Measurements from ENCODE around the gene LIPF. TPM values are rescaled to one million over a fixed set of nuclear protein-coding genes. Genes with fewer than 3 reads are reported as not detected.
A peak's percentile ranks its signal among the peaks of the same experiment; 100 is the strongest.
"Not testable (repeated sequence)": the region's sequence is repeated elsewhere in the genome, so short reads cannot be mapped to it uniquely, and the experiment has no call there.

LIPF gene
- total RNA-seq, 1 experiment from 2014 or later, result not detected

- TF ChIP-seq CTCF (conservative IDR thresholded peaks at IDR 0.05) (no peak), EZH2 (IDR thresholded peaks at IDR 0.05; ENCODE audit: low read depth) (no peak)
- no TSS peak for BruUV-seq (replicated peaks)
- H3K4me1 ChIP-seq (replicated peaks; ENCODE audit: insufficient read depth), result peaks cover 55% of the 10 kb centered on the region
- H3K4me3 ChIP-seq, result peak overlapping the region; percentile 3; the same call in 1 of the 2 replicates
- peaks cover 19% of the 10 kb centered on the region for H3F3A ChIP-seq (ENCODE audit: insufficient read depth, low read depth)
- POLR2A ChIA-PET (ENCODE audit: unreplicated experiment), result interaction anchor here (0.7 kb wide), 1 partner anchor 229 kb away, joined by 6 read pairs; no protein-coding TSS in a partner anchor
- intact Hi-C loops (cut with micrococcal nuclease; ENCODE audit: unreplicated experiment), result no loop called here
- no peaks in the 10 kb centered on the region for H3K36me3 ChIP-seq (ENCODE audit: low read depth)
- no peaks in the 10 kb centered on the region for H3K9me2 ChIP-seq (ENCODE audit: insufficient read depth)
- CTCF ChIA-PET, result no interaction called here
- H3K27me3 ChIP-seq (ENCODE audit: insufficient read depth, low read depth), result no peaks in the 10 kb centered on the region
- H3K4me2 ChIP-seq, result peak overlapping the region; percentile 36
- no peak overlapping the region for H2AFZ ChIP-seq
- no peaks in the 10 kb centered on the region for H4K20me1 ChIP-seq (ENCODE audit: insufficient read depth)
- peak; percentile 55 to 89 for DNase-seq
- H3K9me3 ChIP-seq (ENCODE audit: insufficient read depth, low read depth), result no peaks in the 10 kb centered on the region
- H3K79me2 ChIP-seq (ENCODE audit: low read depth), result no peaks in the 10 kb centered on the region
- H3K27ac ChIP-seq, result peak overlapping the region; percentile 41
These were observed 38.8 kb downstream of the LIPF start for GRCh38 chr10:88702848-88703597.

GRCh38 chr10:88705958-88706357 lies 41.7 kb downstream of the LIPF start, which contains the start of gene LIPK:
Gene LIPK (plus strand): TSS chr10:88706249. CDS start chr10:88724544, 18,295 bp downstream.
- no peaks in the 10 kb centered on the region for H3K27me3 ChIP-seq (ENCODE audit: insufficient read depth, low read depth)
- POLR2A ChIA-PET (ENCODE audit: unreplicated experiment), result interaction anchor here (0.6 kb wide), 1 partner anchor 281 kb away, joined by 6 read pairs; no protein-coding TSS in a partner anchor
- no peak within 1 kb of the TSS for H2AFZ ChIP-seq
- CTCF ChIA-PET, result no interaction called here
- intact Hi-C loops (cut with micrococcal nuclease; ENCODE audit: unreplicated experiment), result no loop called here
- H3K4me3 ChIP-seq, result no peak within 1 kb of the TSS
- no peaks in the 10 kb centered on the region for H4K20me1 ChIP-seq (ENCODE audit: insufficient read depth)
- peak within 1 kb of the TSS; percentile 86 for H3K27ac ChIP-seq
- H3K4me1 ChIP-seq (replicated peaks; ENCODE audit: insufficient read depth), result peaks cover 61% of the 10 kb centered on the region
- TF ChIP-seq EZH2 (IDR thresholded peaks at IDR 0.05; ENCODE audit: low read depth) (no peak), CTCF (conservative IDR thresholded peaks at IDR 0.05) (no peak)
- DNase-seq, result peak in 1 of 2 experiments; percentile 75
- H3K36me3 ChIP-seq (ENCODE audit: low read depth), result no peaks in the 10 kb centered on the region
- H3K4me2 ChIP-seq, result peak within 1 kb of the TSS; percentile 62
- no peaks in the 10 kb centered on the region for H3K79me2 ChIP-seq (ENCODE audit: low read depth)
- no peaks in the 10 kb centered on the region for H3K9me2 ChIP-seq (ENCODE audit: insufficient read depth)
- H3K9me3 ChIP-seq (ENCODE audit: insufficient read depth, low read depth), result no peaks in the 10 kb centered on the region
- peaks cover 23% of the 10 kb centered on the region for H3F3A ChIP-seq (ENCODE audit: insufficient read depth, low read depth)
- no TSS peak for BruUV-seq (replicated peaks)

GRCh38 chr10:88707429-88708155 lies 43.4 kb downstream of the LIPF start:
- POLR2A ChIA-PET (ENCODE audit: unreplicated experiment), result interaction anchor here (0.6 kb wide), 1 partner anchor 44 kb away, joined by 3 read pairs; no protein-coding TSS in a partner anchor
- no TSS peak for BruUV-seq (replicated peaks)
- Histone ChIP-seq H3K27ac (peak overlapping the region; percentile 86), H2AFZ (no peak overlapping the region), H3K27me3 (ENCODE audit: insufficient read depth, low read depth) (no peaks in the 10 kb centered on the region), H3K4me3 (no peak overlapping the region), H4K20me1 (ENCODE audit: insufficient read depth) (no peaks in the 10 kb centered on the region), H3K4me2 (peak overlapping the region; percentile 62), H3K4me1 (replicated peaks; ENCODE audit: insufficient read depth) (peaks cover 53% of the 10 kb centered on the region), H3K9me2 (ENCODE audit: insufficient read depth) (no peaks in the 10 kb centered on the region), H3F3A (ENCODE audit: insufficient read depth, low read depth) (peaks cover 22% of the 10 kb centered on the region), H3K36me3 (ENCODE audit: low read depth) (no peaks in the 10 kb centered on the region), H3K79me2 (ENCODE audit: low read depth) (no peaks in the 10 kb centered on the region), H3K9me3 (ENCODE audit: insufficient read depth, low read depth) (no peaks in the 10 kb centered on the region)
- CTCF ChIA-PET, result interaction anchor here (0.5 kb wide), 1 partner anchor 13 kb away, joined by 6 read pairs; no protein-coding TSS in a partner anchor
- TF ChIP-seq EZH2 (IDR thresholded peaks at IDR 0.05; ENCODE audit: low read depth), result no peak
- TF ChIP-seq CTCF (conservative IDR thresholded peaks at IDR 0.05), result no peak
- DNase-seq, result peak; percentile 9 to 87
- intact Hi-C loops (cut with micrococcal nuclease; ENCODE audit: unreplicated experiment), result no loop called here

DNA sequence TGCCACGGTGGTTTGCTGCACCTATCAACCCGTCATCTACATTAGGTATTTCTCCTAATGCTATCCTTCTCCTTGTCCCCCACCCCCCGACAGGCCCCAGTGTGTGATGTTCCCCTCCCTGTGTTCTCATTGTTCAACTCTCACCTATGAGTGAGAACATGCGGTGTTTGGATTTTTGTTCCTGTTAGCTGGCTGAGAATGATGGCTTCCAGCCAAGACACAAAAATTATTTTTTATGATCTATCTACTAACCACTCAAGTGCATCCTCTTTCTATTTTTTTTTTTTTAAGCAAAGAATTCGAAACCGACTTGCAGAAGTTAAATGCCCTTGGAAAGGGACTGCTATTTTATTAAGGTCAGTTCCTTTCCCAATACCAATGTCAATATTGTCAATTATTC lies 45.1 kb downstream of the LIPF start:
- H3K27ac ChIP-seq; H3K4me2 ChIP-seq; H3K9me2 ChIP-seq (ENCODE audit: insufficient read depth); H3K27me3 ChIP-seq (ENCODE audit: insufficient read depth, low read depth); DNase-seq; BruUV-seq (replicated peaks); H2AFZ ChIP-seq; POLR2A ChIA-PET (ENCODE audit: unreplicated experiment); H3K4me3 ChIP-seq; intact Hi-C loops (cut with micrococcal nuclease; ENCODE audit: unreplicated experiment); H3K36me3 ChIP-seq (ENCODE audit: low read depth); H3K79me2 ChIP-seq (ENCODE audit: low read depth); H3K9me3 ChIP-seq (ENCODE audit: insufficient read depth, low read depth); CTCF ChIA-PET; H4K20me1 ChIP-seq (ENCODE audit: insufficient read depth): not testable (repeated sequence)
- peaks cover 14% of the 10 kb centered on the region for H3F3A ChIP-seq (ENCODE audit: insufficient read depth, low read depth)
- H3K4me1 ChIP-seq (replicated peaks; ENCODE audit: insufficient read depth), result peaks cover 36% of the 10 kb centered on the region

All from PC-9 (cell line).